Mucosa of descending colon (tissue), 3 donors: ENCODE results near the gene SREBF2. TPM values are rescaled to one million over a fixed set of nuclear protein-coding genes. Genes with fewer than 3 reads are reported as not detected.

Experiments
- ATAC-seq: fragments of 200-7000 bp; cut with Tn5 transposase; one replicate; pipeline ENCODE4 v1.9.1; 2020; ENCODE audit warnings: mild to moderate bottlenecking, moderate library complexity
- DNase-seq, 3 donors: peaks; one replicate each; pipeline ENCODE4 v3.0.0-alpha.2; 2020
- H3K36me3 ChIP-seq: fragments of 200-600 bp; one replicate; pipeline ENCODE4 v1.8.0; 2021; ENCODE audit warnings: low read depth, mild to moderate bottlenecking
- H3K4me1 ChIP-seq: fragments of 200-600 bp; one replicate; pipeline ENCODE4 v1.8.0; 2021; ENCODE audit warnings: low read depth, mild to moderate bottlenecking
- H3K4me3 ChIP-seq: fragments of 200-600 bp; one replicate; pipeline ENCODE4 v1.8.0; 2021; ENCODE audit warnings: mild to moderate bottlenecking
- H3K9me3 ChIP-seq: fragments of 200-600 bp; one replicate; pipeline ENCODE4 v1.8.0; 2021; ENCODE audit warnings: mild to moderate bottlenecking
- CTCF ChIP-seq: fragments of 200-600 bp; IDR thresholded peaks from one replicate; pipeline ENCODE4 v1.8.0; 2022; ENCODE audit warnings: antibody characterized with exemption, mild to moderate bottlenecking
- intact Hi-C, 2 donors: fragments of 100-400 bp; cut with DNase I in 1 of 2; cut with micrococcal nuclease in 1 of 2; formaldehyde crosslinking; loops; one replicate each; pipeline versions ENCODE4 v1.11.0 to v1.11.1; 2022; cut with DNase I, micrococcal nuclease
- total RNA-seq, 3 donors: library from RNA; stranded (reverse); fragmentation: NEBNext Ultra II Directional in 2 of 3; extraction: Animal tissue kit (Norgen Biotek cat#: 25700) in 2 of 3; gene quantifications; one replicate each; pipeline versions ENCODE4 v1.2.1 to v1.2.4, GENCODE V29; 2021 to 2023
- donor health status: DM: no; HTN: no; CAD: no; lungs with moderate emphysema.
- donor health status: DM: no; HTN: no; CAD: no.
- donor health status: DM: no; HTN: yes; CAD: no.

Gene SREBF2
- total RNA-seq, 3 donors from 2014 or later: 139 to 254 (median 169) TPM

- DNase-seq: no peak
- no peaks in the 10 kb centered on the region for H3K36me3 ChIP-seq
- H3K4me3 ChIP-seq: no peak overlapping the region
- intact Hi-C loops: no loop called here
- no peak for TF ChIP-seq CTCF
- ATAC-seq: no peak
- peaks cover 13% of the 10 kb centered on the region for H3K4me1 ChIP-seq
- no peaks in the 10 kb centered on the region for H3K9me3 ChIP-seq
Observed at GRCh38 chr22:41821471-41822316, 11.2 kb upstream of the SREBF2 start.

GRCh38 chr22:41822317-41823057 is 10.4 kb upstream of the SREBF2 start:
- DNase-seq (peak in 1 of 3 donors; percentile 72), ATAC-seq (peak; percentile 78)
- Histone ChIP-seq H3K4me3 (no peak overlapping the region), H3K36me3 (no peaks in the 10 kb centered on the region), H3K9me3 (no peaks in the 10 kb centered on the region), H3K4me1 (peaks cover 18% of the 10 kb centered on the region)
- TF ChIP-seq CTCF: peak; percentile 16
- intact Hi-C loops: no loop called here

- Histone ChIP-seq H3K4me3 (no peak overlapping the region), H3K4me1 (peaks cover 29% of the 10 kb centered on the region), H3K36me3 (no peaks in the 10 kb centered on the region), H3K9me3 (no peaks in the 10 kb centered on the region)
- intact Hi-C loops: no loop called here
- TF ChIP-seq CTCF: no peak
- DNase-seq (no peak), ATAC-seq (no peak)
Observed at GRCh38 chr22:41823797-41824196, 9.1 kb upstream of the SREBF2 start.

GRCh38 chr22:41825376-41825775 is 7.5 kb upstream of the SREBF2 start:
- Histone ChIP-seq H3K4me1 (peaks cover 32% of the 10 kb centered on the region), H3K36me3 (no peaks in the 10 kb centered on the region), H3K4me3 (no peak overlapping the region), H3K9me3 (no peaks in the 10 kb centered on the region)
- TF ChIP-seq CTCF: no peak
- intact Hi-C loops: no loop called here
- DNase-seq (peak in 1 of 3 donors; percentile 30), ATAC-seq (no peak)

GRCh38 chr22:41826021-41826420 is 6.9 kb upstream of the SREBF2 start:
- ATAC-seq (no peak), DNase-seq (peak in 1 of 3 donors; percentile 54)
- Histone ChIP-seq H3K4me1 (peaks cover 32% of the 10 kb centered on the region), H3K4me3 (no peak overlapping the region), H3K36me3 (no peaks in the 10 kb centered on the region), H3K9me3 (no peaks in the 10 kb centered on the region)
- intact Hi-C loops: no loop called here
- TF ChIP-seq CTCF: no peak
